ENCODE measurements around the gene MPRIP.

Gene MPRIP

DNA sequence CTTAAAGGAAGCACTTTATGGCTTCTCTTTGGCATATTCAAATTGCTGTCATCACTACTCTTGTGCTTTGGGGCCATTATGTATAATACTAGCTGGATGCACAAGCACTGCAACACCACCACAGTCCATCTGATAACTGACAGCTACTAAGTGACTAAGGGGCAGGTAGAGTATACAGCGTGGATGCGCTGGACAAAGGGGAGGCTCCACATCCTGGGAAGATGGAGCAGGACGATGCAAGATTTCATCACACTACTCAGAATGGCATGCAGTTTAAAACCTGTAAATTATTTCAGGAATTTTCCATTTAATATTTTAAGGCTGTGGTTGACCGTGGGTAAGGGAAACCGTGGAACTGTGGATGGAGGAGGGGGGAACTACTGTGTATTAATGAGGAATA lies 25.0 kb downstream of the MPRIP start:
- DNase-seq (ENCODE audit: low spot score) = no peak

DNA sequence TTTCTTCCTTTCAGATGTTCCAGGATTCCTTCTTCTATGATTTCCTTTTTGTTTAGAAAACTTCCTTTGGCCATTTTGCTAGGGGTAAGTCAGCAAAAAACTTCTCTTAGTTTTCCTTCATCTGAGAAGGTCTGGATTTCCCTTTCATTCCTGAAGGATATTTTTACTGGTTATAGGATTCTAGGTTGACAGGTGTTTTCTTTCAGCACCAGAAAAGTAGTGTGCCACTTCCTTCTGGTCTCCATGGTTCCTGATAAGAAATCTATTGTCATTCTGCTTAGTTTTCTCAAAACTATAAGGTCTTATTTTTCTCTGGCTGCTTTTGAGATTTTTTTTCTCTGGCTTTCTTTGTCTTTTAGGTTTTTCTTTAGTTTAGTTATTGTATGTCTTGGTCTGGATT lies 27.6 kb downstream of the MPRIP start:
- no peak for DNase-seq (ENCODE audit: low spot score)

DNA sequence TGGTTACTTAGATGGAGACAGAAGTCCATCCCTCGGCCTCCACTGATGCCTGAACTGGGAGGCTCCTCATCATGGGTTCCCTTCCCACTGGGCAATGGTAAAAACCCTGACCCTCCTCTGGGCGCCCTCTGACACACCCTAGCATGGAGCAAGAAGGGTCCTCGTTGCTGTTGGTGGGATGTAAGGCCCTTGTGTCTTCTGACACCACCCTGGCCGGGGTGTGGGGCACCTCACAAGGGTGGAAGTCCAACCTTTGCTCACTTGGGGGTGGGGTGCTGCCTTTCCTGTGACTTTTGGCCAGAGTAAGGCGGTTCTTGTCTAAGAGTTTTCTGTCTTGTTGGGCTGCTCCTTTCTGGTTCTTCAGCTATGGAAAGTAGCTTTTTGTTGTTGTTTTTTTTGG lies 28.7 kb downstream of the MPRIP start:
- no peak for DNase-seq (ENCODE audit: low spot score)

DNA sequence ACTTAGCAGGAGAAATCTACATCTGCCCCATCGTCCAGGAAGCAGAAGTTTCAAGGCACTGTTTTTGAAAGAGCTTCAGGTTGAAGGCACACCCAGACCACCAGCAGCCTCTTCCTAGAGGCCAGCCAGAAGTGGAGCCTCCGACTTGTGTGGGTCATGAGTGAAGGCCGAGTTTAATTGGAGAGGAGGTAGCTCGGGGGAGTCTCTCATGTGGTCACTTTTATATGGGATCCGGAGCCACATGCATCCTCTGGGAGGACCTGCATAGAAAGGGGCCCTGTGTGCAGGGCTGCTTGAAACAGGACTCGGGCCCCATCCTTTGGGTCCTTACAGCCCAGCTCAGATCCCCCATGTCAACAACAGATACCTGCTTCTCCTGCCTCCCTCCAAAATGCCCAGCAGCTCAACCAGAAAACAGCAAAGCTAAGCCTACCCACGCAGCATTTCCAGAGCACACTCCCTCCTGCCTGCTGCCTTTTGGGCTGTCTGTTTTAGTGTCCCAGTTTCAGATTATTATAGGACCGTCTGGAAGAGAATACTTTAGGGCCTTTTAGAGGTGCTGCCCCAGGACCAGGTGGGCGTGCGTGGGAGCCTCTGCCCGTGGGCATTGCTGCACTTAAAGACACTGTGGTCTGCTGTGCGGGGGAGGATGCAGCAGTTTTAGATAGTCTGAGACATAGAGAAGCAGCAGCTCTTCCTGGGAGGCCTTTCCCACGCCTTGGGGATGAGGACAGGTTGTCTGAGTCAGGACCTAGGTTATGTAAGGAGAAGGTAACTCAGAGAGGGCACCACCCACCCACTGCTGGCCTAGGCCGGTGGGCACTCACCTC lies 29.5 kb downstream of the MPRIP start:
- DNase-seq (ENCODE audit: low spot score) = no peak

DNA sequence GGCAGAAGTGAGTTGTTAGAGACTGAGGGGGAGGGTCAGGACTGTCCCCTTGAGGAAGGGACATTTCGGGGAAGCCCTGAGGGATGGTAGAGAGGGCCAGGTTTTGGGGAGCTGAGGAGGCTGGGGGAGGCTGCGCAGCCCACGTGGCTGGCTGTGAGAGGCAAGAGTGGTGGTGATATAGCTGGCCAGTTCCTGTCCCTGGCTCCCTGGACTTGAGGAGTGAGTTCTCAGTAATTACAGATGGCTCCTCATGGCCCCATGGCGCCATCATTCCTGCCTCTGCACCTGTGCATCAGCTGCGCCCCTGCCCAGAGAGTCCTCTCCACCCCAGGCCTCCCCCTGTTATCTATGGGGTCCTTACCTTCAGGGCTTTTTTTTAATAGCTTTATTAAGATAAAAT lies 30.3 kb downstream of the MPRIP start:
- DNase-seq (ENCODE audit: low spot score) = no peak

DNA sequence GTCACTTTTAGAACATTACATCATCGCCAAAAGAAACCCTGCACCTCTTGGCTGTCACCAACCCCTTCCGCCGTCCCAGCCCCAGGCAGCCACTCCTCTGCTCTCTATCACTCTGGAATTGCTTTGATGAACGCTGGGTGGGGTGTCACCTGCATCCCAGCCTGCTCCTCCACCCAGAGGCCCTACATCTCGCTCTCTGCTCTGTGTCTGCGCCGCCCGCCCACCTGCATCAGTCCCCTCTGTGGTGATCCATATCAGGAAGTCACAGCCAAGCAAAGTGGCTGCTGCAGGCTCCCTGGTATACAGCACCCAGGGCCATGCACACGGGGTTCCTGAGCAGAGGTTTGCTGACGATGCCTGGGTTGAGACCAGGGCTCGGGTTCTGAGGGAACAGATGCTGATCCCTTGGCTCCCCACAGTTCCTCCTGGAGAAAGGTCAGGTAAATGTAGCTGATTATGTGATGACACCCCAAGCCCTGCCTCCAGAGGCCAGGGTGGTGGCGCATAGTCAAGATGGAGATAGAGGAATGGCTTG lies 30.8 kb downstream of the MPRIP start:
- DNase-seq (ENCODE audit: low spot score) = no peak

DNA sequence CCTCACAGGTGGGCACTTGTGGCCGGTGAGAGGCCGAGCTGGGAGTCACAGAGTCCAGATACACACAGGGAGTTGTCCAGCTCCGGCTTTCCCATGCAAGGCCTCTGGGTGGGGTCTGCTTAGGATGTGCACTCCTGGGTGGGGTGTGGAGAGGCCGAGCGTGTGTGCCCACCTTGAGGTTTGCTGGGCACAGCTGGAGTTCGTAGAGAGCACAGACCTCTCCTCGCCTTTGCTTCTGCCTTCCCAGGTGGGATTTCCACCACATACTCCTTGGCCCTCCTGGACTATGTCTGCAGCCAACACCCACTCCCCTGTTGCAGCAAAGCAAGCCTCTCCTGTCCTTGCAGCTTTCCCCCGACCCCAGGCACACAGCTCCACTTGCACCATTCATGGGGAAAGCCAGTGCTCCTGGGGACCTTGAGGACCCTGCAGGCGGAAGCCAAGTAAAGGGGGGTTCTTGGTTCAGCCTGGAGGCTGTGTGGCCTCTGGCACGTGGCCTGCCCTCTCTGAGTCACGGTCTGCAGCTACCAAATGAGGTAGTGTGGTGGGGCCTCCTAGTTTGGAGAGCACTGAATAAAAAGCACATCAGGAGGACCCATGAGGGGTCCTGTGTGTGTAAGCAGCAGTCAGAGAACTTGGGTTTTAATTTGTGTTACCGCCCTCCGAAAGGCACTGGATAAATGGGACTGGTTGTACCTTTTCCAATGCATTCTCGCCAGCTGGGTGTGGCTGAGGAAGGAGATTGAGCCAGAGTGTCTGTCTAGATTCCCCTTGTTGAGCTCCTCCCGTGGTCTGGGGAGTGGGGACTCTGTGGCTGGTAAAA lies 31.5 kb downstream of the MPRIP start:
- no peak for DNase-seq (ENCODE audit: low spot score)

DNA sequence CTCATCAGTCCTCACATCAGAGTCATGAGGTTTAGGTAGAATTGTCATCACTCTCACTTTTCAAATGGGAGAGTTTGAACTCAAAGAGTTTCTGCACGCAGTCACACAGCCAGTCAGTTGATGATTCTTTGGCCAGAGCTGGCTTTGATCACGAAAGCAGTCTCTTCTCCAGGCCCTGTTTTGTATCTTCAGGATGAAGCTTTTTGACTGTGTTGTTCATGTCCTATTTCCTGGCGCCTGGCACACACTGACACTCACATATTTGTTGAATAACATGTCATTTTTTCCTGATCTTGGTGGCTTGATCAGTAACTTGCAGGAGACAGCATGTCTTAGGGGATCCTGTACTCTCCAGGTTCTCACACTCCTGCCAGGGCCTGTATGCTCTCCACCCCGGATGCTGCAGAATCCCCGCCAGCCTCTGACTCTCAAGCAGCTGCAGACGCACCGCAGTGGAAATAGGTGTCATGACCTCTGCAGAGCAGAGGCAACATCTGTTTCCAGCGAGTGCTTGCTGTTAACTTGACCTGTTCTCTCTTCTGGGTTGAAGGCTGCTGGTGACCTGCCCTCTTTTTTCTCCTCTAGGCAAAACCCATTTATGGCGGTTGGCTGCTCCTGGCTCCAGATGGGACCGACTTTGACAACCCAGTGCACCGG lies 33.0 kb downstream of the MPRIP start:
- no peak for DNase-seq (ENCODE audit: low spot score)

DNA sequence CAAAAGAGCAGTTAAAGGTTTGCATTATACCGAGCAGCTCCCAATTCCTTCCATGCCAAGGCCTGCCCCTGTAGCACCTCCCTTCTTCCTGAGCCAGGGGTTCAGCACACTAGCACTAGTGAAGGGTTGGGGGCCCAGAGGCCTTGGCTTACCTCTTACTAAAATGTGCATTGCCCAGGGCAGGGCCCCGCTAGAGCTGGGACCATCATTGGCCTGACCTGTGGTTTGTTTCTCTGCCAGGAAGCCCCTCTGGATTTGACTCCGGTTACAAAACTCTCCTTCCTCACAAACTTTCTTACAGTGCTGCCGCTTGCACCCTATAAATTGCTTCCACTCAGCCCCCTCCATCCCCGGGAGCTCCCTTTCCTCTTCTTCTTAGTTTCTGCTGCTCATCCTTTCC lies 33.8 kb downstream of the MPRIP start:
- DNase-seq (ENCODE audit: low spot score) = no peak

DNA sequence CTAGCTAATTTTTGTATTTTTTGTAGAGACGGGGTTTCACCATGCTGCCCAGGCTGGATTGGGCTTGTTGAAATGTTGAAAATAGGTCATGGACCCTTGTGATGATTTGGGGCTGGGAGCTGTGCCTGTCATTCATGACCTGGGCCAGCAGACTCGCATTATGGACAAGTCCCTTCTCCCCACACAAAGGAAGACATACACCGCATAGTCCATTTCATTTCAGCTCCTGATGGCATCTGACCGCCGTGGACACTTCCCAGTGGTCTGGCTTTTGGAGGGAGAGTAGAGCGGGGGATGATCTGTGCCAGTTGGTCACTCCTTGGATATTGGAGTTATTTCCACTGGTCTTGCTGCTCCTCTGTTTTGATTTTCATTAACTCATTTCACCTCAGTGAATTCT lies 34.8 kb downstream of the MPRIP start:
- no peak for DNase-seq (ENCODE audit: low spot score)

DNA sequence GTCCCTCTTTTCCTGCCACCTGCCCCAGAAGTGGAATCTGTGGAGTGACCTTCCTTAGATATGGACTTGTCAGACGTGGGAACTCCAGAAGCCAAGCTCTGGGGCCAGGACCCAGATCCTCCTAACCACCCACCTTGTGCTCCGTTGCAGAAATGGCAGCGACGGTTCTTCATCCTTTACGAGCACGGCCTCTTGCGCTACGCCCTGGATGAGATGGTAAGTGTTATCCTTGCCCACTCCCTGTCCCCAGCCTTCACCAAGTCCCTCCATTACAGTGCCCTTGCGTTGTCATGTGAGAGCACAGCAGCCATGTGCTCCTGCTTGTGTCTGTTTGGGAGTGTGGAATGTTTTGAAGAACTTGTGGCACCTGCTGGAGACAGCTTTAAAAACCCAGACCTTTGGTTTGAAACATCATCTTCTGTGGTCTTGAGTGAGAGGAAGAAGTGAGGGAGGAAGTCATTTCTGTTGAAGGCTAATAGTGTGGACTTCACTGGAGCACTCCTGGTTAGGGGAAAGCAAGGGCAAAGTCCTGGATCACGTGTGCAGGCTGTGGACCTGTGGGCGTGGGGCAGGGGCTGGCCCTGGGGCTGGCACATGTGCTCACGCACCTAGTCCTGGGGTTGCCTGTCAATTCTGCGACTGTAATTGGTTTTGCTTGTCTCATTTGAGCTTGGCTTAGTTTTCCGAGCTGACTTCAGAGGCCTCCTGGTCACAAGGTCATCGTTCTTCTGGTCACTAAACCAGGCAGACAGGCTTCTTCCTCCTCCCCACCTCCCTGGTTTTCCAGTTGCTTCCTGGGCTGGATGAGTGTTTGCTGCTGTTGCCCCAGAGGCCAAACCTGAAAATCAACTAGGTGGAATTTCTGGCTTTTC lies 35.8 kb downstream of the MPRIP start:
- peak; percentile 57 for DNase-seq (ENCODE audit: low spot score)

DNA sequence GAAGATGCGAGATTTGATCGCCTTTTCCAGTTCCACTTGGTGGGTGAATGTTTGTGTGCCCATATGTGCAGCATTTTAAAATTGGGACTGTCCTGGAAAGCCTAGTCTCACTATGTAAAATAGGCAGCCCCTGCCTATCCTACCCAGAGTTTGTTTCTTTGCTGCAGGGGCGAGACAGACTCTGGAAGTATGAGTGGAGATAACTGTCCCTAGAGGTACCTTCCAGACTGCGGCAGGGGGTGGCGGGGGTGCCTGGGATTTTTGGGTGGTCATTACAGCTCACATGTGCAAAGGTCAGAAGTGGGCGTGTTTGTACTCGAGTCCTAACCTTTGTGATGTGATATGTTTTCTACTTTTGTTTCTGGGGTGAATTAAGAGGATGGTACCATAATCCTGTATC lies 36.6 kb downstream of the MPRIP start:
- no peak for DNase-seq (ENCODE audit: low spot score)

DNA sequence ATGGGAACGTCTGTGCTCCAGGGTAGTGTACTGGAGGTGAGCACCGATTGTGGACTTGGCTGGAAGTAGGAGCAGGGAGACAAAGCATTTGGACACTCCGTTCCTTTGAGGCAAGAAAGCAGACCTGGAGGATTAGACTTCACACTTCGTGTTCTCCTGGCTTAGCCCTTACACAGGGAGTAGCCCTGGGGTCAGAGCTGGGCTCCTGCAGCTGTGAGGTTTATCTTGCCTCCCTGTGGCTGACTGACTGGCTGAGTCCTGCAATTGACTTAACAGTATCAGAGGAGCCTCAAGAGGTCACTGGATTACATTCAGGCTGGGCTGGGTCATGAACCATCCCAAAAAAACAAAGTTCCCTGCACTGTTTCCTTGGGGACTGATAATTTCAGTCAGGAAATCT lies 37.1 kb downstream of the MPRIP start:
- no peak for DNase-seq (ENCODE audit: low spot score)

DNA sequence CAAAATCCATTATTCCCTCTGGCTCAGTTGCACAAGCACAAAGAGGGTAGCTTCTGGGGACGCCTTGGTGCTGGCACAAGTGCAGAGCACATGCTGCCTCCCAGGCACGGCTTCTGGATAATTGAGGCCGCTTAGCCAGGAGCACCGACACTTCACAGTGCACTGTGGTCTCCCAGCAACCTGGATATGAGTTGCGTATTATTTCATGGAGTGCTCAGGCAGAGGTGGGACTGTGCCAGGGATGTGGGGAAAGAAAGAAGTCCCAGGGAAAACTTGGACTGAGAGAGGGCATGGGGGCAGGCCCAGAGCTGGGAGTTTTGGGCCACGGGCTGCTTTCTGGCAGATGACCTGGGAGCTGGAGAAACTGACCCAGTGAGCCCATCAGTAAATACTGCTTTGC lies 37.5 kb downstream of the MPRIP start:
- DNase-seq (ENCODE audit: low spot score) = no peak

DNA sequence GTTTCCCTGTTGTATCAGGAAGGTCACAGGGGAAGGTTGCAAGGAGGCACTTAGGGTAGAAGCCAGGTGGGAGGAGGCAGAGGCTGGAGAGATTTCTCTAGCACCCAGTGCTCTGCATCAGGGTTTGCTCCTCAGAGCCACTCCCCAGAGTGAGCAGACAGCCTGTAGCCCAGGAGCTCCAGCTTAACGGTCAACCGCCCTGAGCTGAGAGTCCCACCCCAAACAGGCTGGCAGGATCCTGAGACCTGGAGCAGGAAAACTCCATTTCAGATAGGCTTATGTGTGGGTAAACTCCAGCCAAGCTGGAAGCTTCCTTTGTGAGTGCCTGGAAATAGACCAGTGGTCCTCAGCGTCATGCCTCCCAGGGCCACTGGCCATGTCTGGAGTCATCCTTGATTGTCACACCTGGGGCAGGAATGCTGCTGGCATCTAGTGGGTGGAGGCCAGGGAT lies 37.9 kb downstream of the MPRIP start:
- DNase-seq (ENCODE audit: low spot score) = no peak

DNA sequence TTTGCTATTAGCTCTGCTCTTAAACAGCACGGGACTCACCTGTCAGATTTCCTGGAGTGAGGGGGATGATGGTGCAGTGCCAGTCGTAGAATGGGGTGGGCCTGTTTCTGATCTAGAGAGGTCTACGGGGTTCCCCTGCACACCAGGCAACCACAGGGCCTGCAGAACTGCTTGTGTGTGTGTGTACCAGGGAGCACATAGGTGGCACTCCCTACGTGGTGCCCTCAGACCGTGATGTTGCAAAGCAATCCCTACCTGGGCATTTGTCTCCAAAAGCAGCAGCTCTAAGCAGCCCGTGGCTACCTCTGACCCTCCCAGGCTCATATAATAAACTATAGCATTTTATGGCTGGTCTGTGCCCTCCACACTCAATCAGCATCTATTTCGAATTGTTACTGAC lies 38.5 kb downstream of the MPRIP start:
- DNase-seq (ENCODE audit: low spot score) = no peak

DNA sequence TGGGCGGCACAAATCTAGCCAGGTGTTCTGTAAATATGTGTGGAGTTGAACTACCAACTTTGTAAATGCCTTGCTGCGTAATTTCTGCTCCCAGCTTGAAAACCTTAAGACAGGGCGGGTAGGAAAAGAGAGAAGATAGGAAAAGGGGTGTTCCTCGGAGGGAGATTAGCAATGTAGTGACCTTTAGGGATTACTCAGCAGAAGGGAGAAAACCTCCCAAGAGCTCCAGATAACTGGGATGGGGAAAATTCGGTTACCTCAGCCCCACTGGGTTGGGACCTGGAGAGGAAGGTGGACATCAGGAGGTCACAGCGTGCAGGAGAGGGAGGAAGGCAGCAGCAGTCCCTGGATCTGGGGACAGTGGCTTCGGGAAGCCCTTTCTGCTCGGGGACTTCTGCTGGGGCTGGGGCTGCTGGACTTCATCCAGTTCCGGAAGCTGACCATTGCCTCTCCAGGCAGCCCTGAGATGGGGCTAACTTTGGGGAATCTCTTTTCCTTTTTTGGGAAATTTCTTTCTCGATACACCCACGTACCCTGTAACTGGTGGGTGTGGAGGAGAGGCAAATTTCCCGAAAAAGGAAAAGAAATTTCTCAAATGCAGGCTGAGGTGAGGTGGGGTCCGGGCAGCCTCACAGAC lies 39.2 kb downstream of the MPRIP start:
- no peak for DNase-seq (ENCODE audit: low spot score)

DNA sequence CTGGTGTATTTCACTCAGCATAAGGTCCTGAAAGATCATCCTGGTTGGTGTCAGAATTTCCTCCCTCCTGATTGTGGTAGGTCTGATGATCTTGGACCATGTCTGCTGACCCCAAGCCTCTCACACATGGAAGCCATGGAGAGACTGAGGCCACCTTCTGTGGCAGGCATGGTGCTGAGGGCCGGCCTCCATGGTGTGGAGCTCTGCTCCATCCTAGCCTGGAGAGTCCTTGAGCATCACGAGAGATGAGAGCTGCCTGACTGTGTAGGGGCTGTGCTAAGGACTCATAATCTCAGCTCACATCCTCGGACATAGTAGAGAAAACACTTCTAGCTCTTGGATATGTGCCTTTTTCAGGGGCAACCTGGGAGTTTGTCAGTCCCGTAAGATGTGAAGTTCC lies 40.6 kb downstream of the MPRIP start:
- DNase-seq (ENCODE audit: low spot score) = no peak

DNA sequence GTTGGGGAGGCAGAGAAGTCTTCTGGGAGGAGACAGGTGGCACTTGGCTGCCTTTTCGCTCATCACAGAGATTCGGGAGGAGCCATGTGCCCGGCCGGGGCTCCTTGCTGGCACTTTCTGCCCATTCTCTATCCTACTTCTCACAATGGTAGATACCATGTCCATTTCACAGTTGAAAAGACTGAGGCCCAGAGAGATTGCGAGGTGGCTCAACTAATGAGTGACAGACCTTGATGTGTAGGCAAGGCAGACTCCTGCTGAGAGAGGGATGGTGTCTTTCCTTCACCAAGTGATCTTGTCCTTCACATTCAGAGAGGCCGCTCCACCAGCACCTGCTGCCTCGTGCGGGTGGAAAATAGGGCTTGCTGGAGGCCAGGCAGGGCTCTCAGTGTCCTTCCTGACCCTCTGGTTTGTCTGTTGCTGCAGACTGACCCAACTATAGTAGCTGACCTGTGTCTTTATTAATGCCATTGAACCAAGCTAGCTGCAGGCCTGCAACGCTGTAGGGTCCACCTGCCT lies 42.1 kb downstream of the MPRIP start:
- no peak for DNase-seq (ENCODE audit: low spot score)

DNA sequence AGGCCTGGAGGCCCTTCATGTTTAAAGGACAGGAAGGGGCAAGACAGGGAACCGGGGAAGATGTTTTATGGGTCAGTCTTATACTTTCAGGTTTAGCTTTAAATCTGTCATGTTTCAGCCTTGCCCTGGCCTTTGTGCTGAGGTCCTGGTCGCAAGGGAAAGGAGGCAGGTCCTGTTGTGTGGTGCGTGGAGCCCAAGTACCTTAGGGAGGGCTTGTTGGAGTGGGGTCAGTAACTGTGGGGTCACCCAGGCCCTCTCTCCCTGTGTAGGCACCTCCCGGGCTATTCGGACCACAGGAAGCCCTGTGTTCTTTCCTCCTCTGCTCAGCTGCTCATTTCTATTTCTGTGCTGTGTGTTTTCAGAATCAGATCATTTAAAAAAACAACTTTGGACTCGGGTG lies 42.7 kb downstream of the MPRIP start:
- DNase-seq (ENCODE audit: low spot score) = no peak

DNA sequence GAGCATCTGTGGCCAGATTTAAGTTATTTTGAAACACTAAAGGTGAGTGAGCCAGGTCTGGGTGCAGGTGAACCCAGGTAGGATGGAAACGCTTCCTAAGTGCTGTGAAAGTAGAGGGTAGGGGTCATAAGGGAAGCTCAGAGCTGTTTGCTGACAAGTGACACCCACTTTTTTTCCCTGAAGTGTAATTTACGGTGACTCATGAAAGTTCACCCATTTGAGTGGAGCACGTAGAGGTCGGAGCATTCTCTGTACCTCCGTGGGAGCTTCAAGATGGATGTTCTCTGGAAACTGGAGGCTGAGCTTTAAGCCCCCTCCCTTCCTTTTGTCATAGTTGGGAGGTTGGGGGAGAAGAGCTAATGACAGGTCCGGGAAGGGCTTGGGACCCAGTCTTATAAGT lies 44.3 kb downstream of the MPRIP start:
- no peak for DNase-seq (ENCODE audit: low spot score)

Measured in HuH-7 (cell line).